H1 (cell line): ENCODE measurements around the gene CCNC. TPM values are rescaled to one million over a fixed set of nuclear protein-coding genes. Genes with fewer than 3 reads are reported as not detected.

Experiments
- CTCF ChIA-PET: fragments of 300-600 bp; sonication (Branson Sonifier 250); formaldehyde crosslinking; loops from one replicate; lab custom pipeline; 2021; ENCODE audit not compliant: partially characterized antibody; lab: Charles Lee
- POLR2A ChIA-PET: fragments of 300-600 bp; sonication (Branson Sonifier 250); formaldehyde crosslinking; loops from one replicate; lab custom pipeline; 2021; ENCODE audit warnings: inconsistent platforms; ENCODE audit not compliant: partially characterized antibody; lab: Charles Lee
- DNase-seq, 2 experiments: peaks; one replicate each; pipeline versions ENCODE4 v3.0.0 to v3.0.0-alpha.2; 2010 to 2022; ENCODE audit warnings: low spot score in 2 of 2, low read depth in 1 of 2, mixed read lengths in 1 of 2
- FAIRE-seq: peaks from 2 replicates; lab custom pipeline; 2011; peaks lifted over from hg19 to GRCh38; lab: Jason Lieb, UNC
- H2AFZ ChIP-seq: 2 replicates; pipeline ENCODE4 v1.8.1; 2012; ENCODE audit warnings: low read length, inconsistent platforms
- H2AK5ac ChIP-seq: 2 replicates; pipeline ENCODE4 v1.6.1; 2013; ENCODE audit warnings: low read depth, low read length
- H2BK120ac ChIP-seq: replicated peaks from 2 replicates; pipeline ENCODE3; 2013; ENCODE audit warnings: low read depth, low read length, inconsistent platforms
- H2BK12ac ChIP-seq: 2 replicates; pipeline ENCODE4 v1.6.1; 2013; ENCODE audit warnings: low read depth, low read length
- H2BK15ac ChIP-seq: 2 replicates; pipeline ENCODE4 v1.6.1; 2013; ENCODE audit warnings: low read length
- H2BK20ac ChIP-seq: 2 replicates; pipeline ENCODE4 v1.6.1; 2013; ENCODE audit warnings: low read length
- H2BK5ac ChIP-seq: 2 replicates; pipeline ENCODE4 v1.6.1; 2013; ENCODE audit warnings: low read depth, low read length
- H3K14ac ChIP-seq: 2 replicates; pipeline ENCODE4 v1.6.1; 2013; ENCODE audit warnings: inconsistent platforms; ENCODE audit not compliant: insufficient read length
- H3K18ac ChIP-seq: 2 replicates; pipeline ENCODE4 v1.6.1; 2013; ENCODE audit warnings: low read length; ENCODE audit errors: extremely low read depth
- H3K23ac ChIP-seq: 2 replicates; pipeline ENCODE4 v1.6.1; 2013; ENCODE audit warnings: inconsistent platforms; ENCODE audit not compliant: insufficient read length
- H3K23me2 ChIP-seq: 2 replicates; pipeline ENCODE4 v1.6.1; 2013; ENCODE audit warnings: low read depth, low read length
- H3K27ac ChIP-seq: 2 replicates; pipeline ENCODE4 v1.6.1; 2011; ENCODE audit warnings: low read depth, low read length, inconsistent platforms
- H3K27me3 ChIP-seq, 4 experiments: replicated peaks in 1 of 4; 1 replicate in 1 of 4; 2 replicates in 3 of 4; pipeline versions ENCODE4 v1.6.1 to v1.8.1; 2011 to 2013; ENCODE audit warnings: low read length in 3 of 4, mild to moderate bottlenecking in 3 of 4, inconsistent platforms in 2 of 4, mixed read lengths in 2 of 4, moderate library complexity in 1 of 4; ENCODE audit not compliant: control insufficient read depth in 3 of 4, insufficient read depth in 3 of 4; ENCODE audit errors: extremely low read depth in 1 of 4
- H3K36me3 ChIP-seq, 4 experiments: 2 replicates each; pipeline versions ENCODE4 v1.6.1 to v1.8.1; 2011 to 2013; ENCODE audit warnings: mild to moderate bottlenecking in 4 of 4, low read length in 3 of 4, moderate library complexity in 2 of 4, control low read depth in 1 of 4, inconsistent platforms in 1 of 4; ENCODE audit not compliant: insufficient read depth in 4 of 4, control insufficient read depth in 2 of 4
- H3K4ac ChIP-seq: replicated peaks from 2 replicates; pipeline ENCODE3; 2013; ENCODE audit warnings: low read length, low read depth, mixed read lengths, inconsistent platforms; ENCODE audit not compliant: insufficient read length
- H3K4me1 ChIP-seq, 4 experiments: replicated peaks in 1 of 4; 1 replicate in 1 of 4; 2 replicates in 3 of 4; pipeline versions ENCODE4 v1.6.1 to v1.8.1; 2011 to 2013; ENCODE audit warnings: low read length in 3 of 4, inconsistent platforms in 2 of 4, mixed read lengths in 1 of 4; ENCODE audit not compliant: insufficient read depth in 4 of 4, control insufficient read depth in 3 of 4
- H3K4me2 ChIP-seq, 2 experiments: 2 replicates each; pipeline versions ENCODE4 v1.6.1 to v1.8.1; 2011 to 2013; ENCODE audit warnings: low read depth in 2 of 2, low read length in 2 of 2, control low read depth in 1 of 2, inconsistent platforms in 1 of 2, mild to moderate bottlenecking in 1 of 2; ENCODE audit not compliant: insufficient read depth in 1 of 2
- H3K4me3 ChIP-seq, 4 experiments: fragments of 200-600, 300-600 bp in 1 of 4; sonication (generic), shearing (Covaris generic), sonication (Bioruptor Twin) in 1 of 4; 2 replicates each; pipeline versions ENCODE4 v1.5.1 to v1.8.1; 2011 to 2016; ENCODE audit warnings: low read length in 4 of 4, low read depth in 3 of 4, control low read depth in 2 of 4, inconsistent platforms in 2 of 4, mild to moderate bottlenecking in 2 of 4, mixed read lengths in 1 of 4, moderate library complexity in 1 of 4; ENCODE audit not compliant: insufficient read depth in 2 of 4; ENCODE audit errors: extremely low read depth in 1 of 4
- H3K56ac ChIP-seq: replicated peaks from 2 replicates; pipeline ENCODE3; 2013; ENCODE audit warnings: low read depth, mild to moderate bottlenecking, mixed read lengths, low read length, inconsistent platforms; ENCODE audit not compliant: insufficient read length
- H3K79me1 ChIP-seq: 2 replicates; pipeline ENCODE4 v1.6.1; 2013; ENCODE audit warnings: low read depth, low read length, control low read depth
- H3K79me2 ChIP-seq, 2 experiments: 2 replicates each; pipeline versions ENCODE4 v1.6.1 to v1.8.1; 2012 to 2013; ENCODE audit warnings: low read length in 2 of 2, mild to moderate bottlenecking in 2 of 2, inconsistent platforms in 1 of 2; ENCODE audit not compliant: insufficient read depth in 2 of 2, control insufficient read depth in 1 of 2
- H3K9ac ChIP-seq, 4 experiments: replicated peaks in 1 of 4; 1 replicate in 1 of 4; 2 replicates in 3 of 4; pipeline versions ENCODE4 v1.6.1 to v1.8.1; 2011 to 2013; ENCODE audit warnings: low read depth in 3 of 4, low read length in 3 of 4, control low read depth in 2 of 4, mild to moderate bottlenecking in 2 of 4, moderate library complexity in 2 of 4, inconsistent platforms in 1 of 4; ENCODE audit errors: extremely low read depth in 1 of 4
- H3K9me3 ChIP-seq, 2 experiments: 2 replicates each; pipeline versions ENCODE4 v1.6.1 to v1.8.1; 2012 to 2013; ENCODE audit warnings: mild to moderate bottlenecking in 2 of 2, moderate library complexity in 2 of 2, control low read depth in 1 of 2, inconsistent platforms in 1 of 2, low read depth in 1 of 2, low read length in 1 of 2, mixed read lengths in 1 of 2; ENCODE audit not compliant: insufficient read depth in 2 of 2
- H4K20me1 ChIP-seq, 2 experiments: replicated peaks in 1 of 2; 2 replicates each; pipeline versions ENCODE3 to v1.8.1; 2011 to 2013; ENCODE audit warnings: inconsistent platforms in 2 of 2, low read length in 2 of 2, mild to moderate bottlenecking in 1 of 2; ENCODE audit not compliant: insufficient read depth in 2 of 2, control insufficient read depth in 1 of 2
- H4K5ac ChIP-seq: 2 replicates; pipeline ENCODE4 v1.6.1; 2013; ENCODE audit warnings: low read length, low read depth, mixed read lengths, inconsistent platforms; ENCODE audit not compliant: insufficient read length
- H4K8ac ChIP-seq: 2 replicates; pipeline ENCODE4 v1.8.0; 2013; ENCODE audit warnings: mild to moderate bottlenecking, moderate library complexity, low read length, inconsistent platforms; ENCODE audit not compliant: insufficient read depth; ENCODE audit errors: extremely low read depth
- H4K91ac ChIP-seq: replicated peaks from 2 replicates; pipeline ENCODE3; 2013; ENCODE audit warnings: low read length, mixed read lengths, inconsistent platforms; ENCODE audit not compliant: insufficient read length
- CTBP2 ChIP-seq: IDR thresholded peaks from 2 replicates; pipeline ENCODE4 v1.7.0; 2011; ENCODE audit warnings: borderline replicate concordance, mild to moderate bottlenecking, moderate library complexity, mixed read lengths, low read length; ENCODE audit not compliant: insufficient read depth, insufficient read length
- JUND ChIP-seq: IDR thresholded peaks from 2 replicates; pipeline ENCODE4 v1.6.1; 2011; ENCODE audit warnings: mild to moderate bottlenecking, improper control_type of control experiment, low read length
- RAD21 ChIP-seq, 2 experiments: IDR thresholded peaks in 1 of 2; conservative IDR thresholded peaks in 1 of 2; 2 replicates each; pipeline ENCODE4 v1.6.1; 2011; ENCODE audit warnings: low read depth in 2 of 2, low read length in 2 of 2, improper control_type of control experiment in 1 of 2, inconsistent platforms in 1 of 2, mild to moderate bottlenecking in 1 of 2, moderate library complexity in 1 of 2
- RBBP5 ChIP-seq: IDR thresholded peaks from 2 replicates; pipeline ENCODE4 v1.7.1; 2012; ENCODE audit warnings: low read depth, mild to moderate bottlenecking, inconsistent platforms, low read length, moderate library complexity, borderline replicate concordance
- TEAD4 ChIP-seq: IDR thresholded peaks from 2 replicates; pipeline ENCODE4 v1.6.1; 2012; ENCODE audit warnings: low read depth, low read length, inconsistent platforms, mixed read lengths
- WGBS, 2 experiments: shearing (Covaris generic) in 1 of 2; methylation state at CpG; one replicate each; pipeline versions ENCODE4 v1.1.6 to v1.1.7; 2013 to 2015; ENCODE audit warnings: low lambda C conversion rate in 2 of 2, mixed read lengths in 2 of 2, inconsistent platforms in 1 of 2, low coverage in 1 of 2, missing lambda C conversion rate in 1 of 2; ENCODE audit not compliant: insufficient replicate concordance in 2 of 2, insufficient coverage in 1 of 2, insufficient read length in 1 of 2; ENCODE audit errors: extremely low coverage in 1 of 2, missing lambda C conversion rate in 1 of 2; 5-methylcytosine and 5-hydroxymethylcytosine counted together
- polyA plus RNA-seq, 7 experiments: library from polyadenylated mRNA; depleted of rRNA in 3 of 7; stranded (reverse) in 5 of 7; unstranded in 2 of 7; fragments of >200 nt in 5 of 7; fragments of 200-250 nt in 2 of 7; gene quantifications; 1 replicate in 5 of 7; 2 replicates in 1 of 7; 4 replicates in 1 of 7; pipeline versions ENCODE4 v1.2.1 to v1.2.3, GENCODE V29; 2011 to 2013; ENCODE audit warnings: missing spikeins in 2 of 7, mixed read lengths in 2 of 7
- total RNA-seq: library from RNA; stranded (reverse); fragmentation: NEBNext Ultra II Directional; extraction: Animal tissue kit (Norgen Biotek cat#: 25700); gene quantifications from 2 replicates; pipeline ENCODE4 v1.2.1, GENCODE V29; 2021
- TF ChIP-seq, protein P1 (sequence below): IDR thresholded peaks from 2 replicates; pipeline ENCODE4 v1.6.1; 2011; ENCODE audit warnings: low read depth, mild to moderate bottlenecking, low read length; ENCODE audit not compliant: insufficient read depth

Gene CCNC
- total and polyA plus RNA-seq, 2 of the 8 experiments (the other 6 are each of a cell fraction or from before 2014, with no cell fraction given): 45.4 to 107 TPM

DNA sequence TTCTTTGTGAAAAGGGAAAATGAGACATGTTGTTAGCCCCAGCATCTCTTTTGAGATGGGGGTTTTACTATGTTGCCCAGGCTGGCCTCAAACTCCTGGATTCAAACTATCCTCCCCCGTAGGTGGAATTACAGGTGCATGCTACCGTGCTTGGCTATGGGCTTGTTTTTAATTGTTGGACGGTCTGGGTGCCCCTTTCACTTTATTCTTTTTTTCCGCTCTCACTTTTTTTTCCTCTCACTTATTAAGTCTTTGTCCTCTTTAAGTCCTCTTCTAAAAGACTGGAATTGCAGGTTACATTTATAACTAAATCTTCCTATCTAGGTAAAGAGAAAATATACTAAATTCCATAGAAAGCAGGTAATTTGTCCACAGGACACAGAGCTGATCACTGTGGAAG is 19.3 kb upstream of the CCNC start:
- H3K4me2 ChIP-seq: peak overlapping the region in 1 of 2 experiments; percentile 49; a peak in 1 of 4 replicates
- WGBS, 2 experiments: 84% methylated on average over 4 of the region's 4 CpGs; no CpG with 5 or more reads in 1 of the 2 experiments
- TF ChIP-seq RAD21 (IDR thresholded peaks at IDR 0.05 in 1 of 2, conservative IDR thresholded peaks at IDR 0.05 in 1 of 2; ENCODE audit: low read depth in 2 of 2, low read length in 2 of 2) (no peak), JUND (no peak), TEAD4 (no peak), CTBP2 (no peak), RBBP5 (no peak)
- TF ChIP-seq, protein P1, sequence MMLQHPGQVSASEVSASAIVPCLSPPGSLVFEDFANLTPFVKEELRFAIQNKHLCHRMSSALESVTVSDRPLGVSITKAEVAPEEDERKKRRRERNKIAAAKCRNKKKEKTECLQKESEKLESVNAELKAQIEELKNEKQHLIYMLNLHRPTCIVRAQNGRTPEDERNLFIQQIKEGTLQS: no peak
- H3K4me3 ChIP-seq: peak overlapping the region in 1 of 4 experiments; percentile 61; a peak in 1 of 8 replicates
- H2BK12ac ChIP-seq: no peak overlapping the region
- no peak overlapping the region for H2BK20ac ChIP-seq
- no peak overlapping the region for H3K56ac ChIP-seq
- no peak overlapping the region for H3K4ac ChIP-seq
- peaks cover 0 to 2% (median 0%) of the 10 kb centered on the region in 4 experiments; a peak in 1 of 8 replicates for H3K36me3 ChIP-seq
- H2BK5ac ChIP-seq: no peak overlapping the region
- POLR2A ChIA-PET: interaction anchor here (1.4 to 4.4 kb wide), 4 partner anchors 8 to 21 kb away, joined by 3 to 29 read pairs (median 8); partner anchors contain the start of gene CCNC
- H4K20me1 ChIP-seq: peaks cover 3 to 7% of the 10 kb centered on the region in 2 experiments
- H3K79me2 ChIP-seq: no peaks in the 10 kb centered on the region
- H2AK5ac ChIP-seq: no peak overlapping the region
- peaks cover 52 to 80% (median 69%) of the 10 kb centered on the region in 4 experiments for H3K27me3 ChIP-seq
- peaks cover 5% of the 10 kb centered on the region; the same call in 1 of the 2 replicates for H3K23me2 ChIP-seq
- no peak overlapping the region for H3K23ac ChIP-seq
- FAIRE-seq: no peak
- no peak overlapping the region for H4K5ac ChIP-seq
- H2BK120ac ChIP-seq: no peak overlapping the region
- DNase-seq: no peak
- H3K9me3 ChIP-seq: no peaks in the 10 kb centered on the region
- CTCF ChIA-PET: interaction anchor here (0.8 to 4.7 kb wide), 12 partner anchors 14 to 165 kb away, joined by 3 to 49 read pairs (median 6); partner anchors contain the start of genes CCNC and PRDM13
- no peak overlapping the region for H4K8ac ChIP-seq
- H3K14ac ChIP-seq: no peak overlapping the region
- H2AFZ ChIP-seq: no peak overlapping the region
- H3K79me1 ChIP-seq: no peaks in the 10 kb centered on the region
- peaks cover 0 to 6% (median 2%) of the 10 kb centered on the region in 4 experiments; a peak in 4 of 7 replicates for H3K4me1 ChIP-seq
- no peak overlapping the region for H3K18ac ChIP-seq
- no peak overlapping the region for H3K27ac ChIP-seq
- H4K91ac ChIP-seq: no peak overlapping the region
- no peak overlapping the region for H2BK15ac ChIP-seq
- no peak overlapping the region for H3K9ac ChIP-seq
